ENCODE data around the gene FBXO27.

FBXO27 gene

GRCh38 chr19:39053276-39054090, 21.1 kb upstream of the FBXO27 start:
- H3K4me1 Mint-ChIP-seq (ENCODE audit: low read depth) = no peaks in the 10 kb centered on the region
- H3K27ac Mint-ChIP-seq = no peak overlapping the region
- H3K4me3 Mint-ChIP-seq = no peak overlapping the region
- no peaks in the 10 kb centered on the region for H3K27me3 Mint-ChIP-seq
- peaks cover 3% of the 10 kb centered on the region for H3K9me3 Mint-ChIP-seq
- no peaks in the 10 kb centered on the region for H3K36me3 Mint-ChIP-seq (ENCODE audit: low read depth)

- H3K4me3 Mint-ChIP-seq = no peak overlapping the region
- no peaks in the 10 kb centered on the region for H3K27me3 Mint-ChIP-seq
- H3K36me3 Mint-ChIP-seq (ENCODE audit: low read depth) = no peaks in the 10 kb centered on the region
- H3K27ac Mint-ChIP-seq = no peak overlapping the region
- no peaks in the 10 kb centered on the region for H3K4me1 Mint-ChIP-seq (ENCODE audit: low read depth)
- peaks cover 3% of the 10 kb centered on the region for H3K9me3 Mint-ChIP-seq
These were observed 20.5 kb upstream of the FBXO27 start for GRCh38 chr19:39052846-39053245.

- Mint-ChIP-seq H3K4me3 (no peak overlapping the region), H3K9me3 (peaks cover 3% of the 10 kb centered on the region), H3K27ac (no peak overlapping the region), H3K36me3 (ENCODE audit: low read depth) (no peaks in the 10 kb centered on the region), H3K27me3 (no peaks in the 10 kb centered on the region), H3K4me1 (ENCODE audit: low read depth) (no peaks in the 10 kb centered on the region)
These were observed 19.9 kb upstream of the FBXO27 start for GRCh38 chr19:39052243-39052746.

GRCh38 chr19:39047073-39047472, 14.7 kb upstream of the FBXO27 start:
- Mint-ChIP-seq H3K36me3 (ENCODE audit: low read depth) (no peaks in the 10 kb centered on the region), H3K4me3 (no peak overlapping the region), H3K27ac (no peak overlapping the region), H3K9me3 (peaks cover 3% of the 10 kb centered on the region), H3K27me3 (no peaks in the 10 kb centered on the region), H3K4me1 (ENCODE audit: low read depth) (peaks cover 6% of the 10 kb centered on the region)

GRCh38 chr19:39046037-39046821, 13.9 kb upstream of the FBXO27 start:
- H3K4me3 Mint-ChIP-seq = no peak overlapping the region
- H3K4me1 Mint-ChIP-seq (ENCODE audit: low read depth) = peaks cover 6% of the 10 kb centered on the region
- no peaks in the 10 kb centered on the region for H3K36me3 Mint-ChIP-seq (ENCODE audit: low read depth)
- peaks cover 3% of the 10 kb centered on the region for H3K9me3 Mint-ChIP-seq
- no peaks in the 10 kb centered on the region for H3K27me3 Mint-ChIP-seq
- no peak overlapping the region for H3K27ac Mint-ChIP-seq

- H3K4me1 Mint-ChIP-seq (ENCODE audit: low read depth) = peaks cover 6% of the 10 kb centered on the region
- H3K27me3 Mint-ChIP-seq = no peaks in the 10 kb centered on the region
- H3K27ac Mint-ChIP-seq = no peak overlapping the region
- peaks cover 3% of the 10 kb centered on the region for H3K9me3 Mint-ChIP-seq
- H3K4me3 Mint-ChIP-seq = no peak overlapping the region
- H3K36me3 Mint-ChIP-seq (ENCODE audit: low read depth) = no peaks in the 10 kb centered on the region
These were observed 13.2 kb upstream of the FBXO27 start for GRCh38 chr19:39045506-39045905.

GRCh38 chr19:39038098-39038497, 5.7 kb upstream of the FBXO27 start:
- Mint-ChIP-seq H3K27me3 (peaks cover 14% of the 10 kb centered on the region), H3K36me3 (ENCODE audit: low read depth) (no peaks in the 10 kb centered on the region), H3K9me3 (no peaks in the 10 kb centered on the region), H3K27ac (no peak overlapping the region), H3K4me3 (no peak overlapping the region), H3K4me1 (ENCODE audit: low read depth) (no peaks in the 10 kb centered on the region)

GRCh38 chr19:39037194-39037593, 4.8 kb upstream of the FBXO27 start:
- Mint-ChIP-seq H3K9me3 (no peaks in the 10 kb centered on the region), H3K36me3 (ENCODE audit: low read depth) (no peaks in the 10 kb centered on the region), H3K27ac (no peak overlapping the region), H3K27me3 (peaks cover 21% of the 10 kb centered on the region), H3K4me3 (no peak overlapping the region), H3K4me1 (ENCODE audit: low read depth) (no peaks in the 10 kb centered on the region)

- H3K9me3 Mint-ChIP-seq = no peaks in the 10 kb centered on the region
- H3K27me3 Mint-ChIP-seq = peaks cover 21% of the 10 kb centered on the region
- no peaks in the 10 kb centered on the region for H3K36me3 Mint-ChIP-seq (ENCODE audit: low read depth)
- no peak overlapping the region for H3K4me3 Mint-ChIP-seq
- H3K27ac Mint-ChIP-seq = no peak overlapping the region
- H3K4me1 Mint-ChIP-seq (ENCODE audit: low read depth) = no peaks in the 10 kb centered on the region
These were observed 4.2 kb upstream of the FBXO27 start for GRCh38 chr19:39036581-39036980.

GRCh38 chr19:39031368-39032062, 834 bp downstream of the FBXO27 start:
- Mint-ChIP-seq H3K27ac (no peak overlapping the region), H3K27me3 (peaks cover 13% of the 10 kb centered on the region), H3K9me3 (no peaks in the 10 kb centered on the region), H3K36me3 (ENCODE audit: low read depth) (no peaks in the 10 kb centered on the region), H3K4me1 (ENCODE audit: low read depth) (peaks cover 10% of the 10 kb centered on the region), H3K4me3 (peak overlapping the region; percentile 65)

- peak overlapping the region; percentile 65 for H3K4me3 Mint-ChIP-seq
- H3K9me3 Mint-ChIP-seq = no peaks in the 10 kb centered on the region
- H3K27me3 Mint-ChIP-seq = peaks cover 13% of the 10 kb centered on the region
- no peaks in the 10 kb centered on the region for H3K36me3 Mint-ChIP-seq (ENCODE audit: low read depth)
- peaks cover 10% of the 10 kb centered on the region for H3K4me1 Mint-ChIP-seq (ENCODE audit: low read depth)
- no peak overlapping the region for H3K27ac Mint-ChIP-seq
These were observed 1.4 kb downstream of the FBXO27 start for GRCh38 chr19:39030854-39031367.

- H3K36me3 Mint-ChIP-seq (ENCODE audit: low read depth) = no peaks in the 10 kb centered on the region
- no peak overlapping the region for H3K4me3 Mint-ChIP-seq
- peaks cover under 1% of the 10 kb centered on the region for H3K4me1 Mint-ChIP-seq (ENCODE audit: low read depth)
- no peaks in the 10 kb centered on the region for H3K9me3 Mint-ChIP-seq
- no peak overlapping the region for H3K27ac Mint-ChIP-seq
- H3K27me3 Mint-ChIP-seq = peaks cover 3% of the 10 kb centered on the region
These were observed 7.3 kb downstream of the FBXO27 start for GRCh38 chr19:39024875-39025641.

GRCh38 chr19:39021063-39021462, 11.3 kb downstream of the FBXO27 start:
- Mint-ChIP-seq H3K4me3 (no peak overlapping the region), H3K27ac (no peak overlapping the region), H3K27me3 (peaks cover 11% of the 10 kb centered on the region), H3K9me3 (no peaks in the 10 kb centered on the region), H3K4me1 (ENCODE audit: low read depth) (no peaks in the 10 kb centered on the region), H3K36me3 (ENCODE audit: low read depth) (no peaks in the 10 kb centered on the region)

GRCh38 chr19:39017646-39018045, 14.7 kb downstream of the FBXO27 start:
- Mint-ChIP-seq H3K4me3 (no peak overlapping the region), H3K9me3 (no peaks in the 10 kb centered on the region), H3K27ac (no peak overlapping the region)

More at GRCh38 chr19:39017646-39018045, 14.7 kb downstream of the FBXO27 start:
- H3K27me3 Mint-ChIP-seq = peaks cover 10% of the 10 kb centered on the region
- no peaks in the 10 kb centered on the region for H3K4me1 Mint-ChIP-seq (ENCODE audit: low read depth)
- H3K36me3 Mint-ChIP-seq (ENCODE audit: low read depth) = no peaks in the 10 kb centered on the region

All from stimulated activated naive CD8-positive, alpha-beta T cell treated with anti-CD3 and anti-CD28 coated beads, Interleukin-15, Interleukin-2, amounts not matched to agents 100 ng/mL and 50 ng/mL, for 24 hours (primary cell).